A673 (cell line): ENCODE results near the gene HBD. TPM values are rescaled to one million over a fixed set of nuclear protein-coding genes. Genes with fewer than 3 reads are reported as not detected.

Experiments
- BruUV-seq: library from RNA; stranded (reverse); fragments of 400-500 nt; replicated peaks from 2 replicates; lab custom pipeline; 2021; lab: Mats Ljungman, UMichigan
- CTCF ChIA-PET: fragments of 300-600 bp; sonication (Branson Sonifier 250); formaldehyde crosslinking; loops from one replicate; lab custom pipeline; 2022; ENCODE audit warnings: antibody characterized with exemption; lab: Charles Lee
- POLR2A ChIA-PET: fragments of 300-600 bp; sonication (Branson Sonifier 250); formaldehyde crosslinking; loops from one replicate; lab custom pipeline; 2022; ENCODE audit warnings: antibody characterized with exemption; ENCODE audit not compliant: low non-redundant PET; lab: Charles Lee
- DNase-seq: peaks from one replicate; pipeline ENCODE4 v3.0.0-alpha.2; 2015; ENCODE audit warnings: low spot score
- H3K27ac ChIP-seq: fragments of 200-600 bp; sonication (generic); 2 replicates; pipeline ENCODE4 v1.5.1; 2016; ENCODE audit warnings: mixed run types, low read depth, mild to moderate bottlenecking, mixed read lengths, antibody characterized with exemption, low read length; ENCODE audit not compliant: poor library complexity, severe bottlenecking
- H3K27me3 ChIP-seq: fragments of 200-600 bp; sonication (generic); replicated peaks from 2 replicates; pipeline ENCODE4 v1.6.1; 2017; ENCODE audit warnings: mixed run types, low read depth, mild to moderate bottlenecking, mixed read lengths, antibody characterized with exemption, low read length; ENCODE audit not compliant: insufficient read depth, poor library complexity
- H3K36me3 ChIP-seq: fragments of 200-600 bp; sonication (generic); 2 replicates; pipeline ENCODE4 v1.6.1; 2016; ENCODE audit warnings: mixed run types, mild to moderate bottlenecking, mixed read lengths, antibody characterized with exemption, low read length; ENCODE audit not compliant: insufficient read depth, poor library complexity, severe bottlenecking
- H3K4me1 ChIP-seq: fragments of 200-600 bp; sonication (generic); 2 replicates; pipeline ENCODE4 v1.6.1; 2017; ENCODE audit warnings: mixed run types, mild to moderate bottlenecking, mixed read lengths, antibody characterized with exemption, low read length; ENCODE audit not compliant: insufficient read depth, poor library complexity, severe bottlenecking
- H3K4me3 ChIP-seq: fragments of 200-600 bp; sonication (generic); 2 replicates; pipeline ENCODE4 v1.5.1; 2016; ENCODE audit warnings: low read depth, mixed run types, mild to moderate bottlenecking, mixed read lengths, low read length; ENCODE audit not compliant: poor library complexity, severe bottlenecking
- H3K9me3 ChIP-seq: fragments of 200-600 bp; sonication (generic); 2 replicates; pipeline ENCODE4 v1.6.1; 2016; ENCODE audit warnings: mixed run types, low read depth, mild to moderate bottlenecking, mixed read lengths, antibody characterized with exemption, low read length; ENCODE audit not compliant: poor library complexity, severe bottlenecking
- EZH2 ChIP-seq: fragments of 200-600 bp; sonication (generic); IDR thresholded peaks from 2 replicates; pipeline ENCODE4 v1.6.1; 2017; ENCODE audit warnings: borderline replicate concordance, low read depth, mild to moderate bottlenecking, mixed read lengths, antibody characterized with exemption, low read length; ENCODE audit not compliant: poor library complexity, severe bottlenecking
- intact Hi-C: fragments of 100-400 bp; cut with micrococcal nuclease; formaldehyde crosslinking; loops from one replicate; pipeline ENCODE4 v1.10.0; 2022; ENCODE audit not compliant: unreplicated experiment
- total RNA-seq: library from RNA; stranded (reverse); gene quantifications from 2 replicates; pipeline ENCODE4 v1.2.3, GENCODE V29; 2021
- TF ChIP-seq, protein P1 (sequence below): fragments of 300-800, 200-600 bp; sonication (generic); conservative IDR thresholded peaks from 2 replicates; pipeline ENCODE4 v1.5.1; 2017; ENCODE audit warnings: low read depth, mild to moderate bottlenecking, antibody characterized with exemption, low read length, moderate library complexity, mixed read lengths

HBD gene
- total RNA-seq, 1 experiment from 2014 or later: not detected

DNA sequence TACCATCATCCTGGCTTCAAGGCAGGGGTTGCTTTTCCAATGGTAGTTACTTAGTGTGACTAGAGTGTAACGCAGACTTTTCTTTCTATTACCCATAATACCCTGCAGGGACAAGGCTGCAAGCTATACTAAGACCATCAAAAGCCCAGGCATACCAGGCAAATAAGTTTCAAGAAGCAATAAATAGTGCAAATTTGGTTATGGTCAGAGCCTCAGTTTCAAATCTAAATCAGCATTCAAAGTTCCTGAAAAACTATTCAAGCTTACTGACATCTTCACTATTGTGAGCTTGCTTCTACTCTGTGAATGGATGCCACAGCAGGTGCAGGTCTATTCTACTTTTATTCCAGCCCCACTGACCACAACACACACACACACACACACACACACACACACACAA lies 4.9 kb downstream of the HBD start:
- BruUV-seq: no TSS peak
- no peak overlapping the region for H3K27ac ChIP-seq
- H3K4me1 ChIP-seq: no peaks in the 10 kb centered on the region
- no peak overlapping the region for H3K4me3 ChIP-seq
- DNase-seq: no peak
- H3K36me3 ChIP-seq: no peaks in the 10 kb centered on the region
- ChIA-PET CTCF (no interaction called here), POLR2A (no interaction called here)
- no peaks in the 10 kb centered on the region for H3K9me3 ChIP-seq
- intact Hi-C loops: no loop called here
- TF ChIP-seq EZH2: no peak
- H3K27me3 ChIP-seq: no peaks in the 10 kb centered on the region

DNA sequence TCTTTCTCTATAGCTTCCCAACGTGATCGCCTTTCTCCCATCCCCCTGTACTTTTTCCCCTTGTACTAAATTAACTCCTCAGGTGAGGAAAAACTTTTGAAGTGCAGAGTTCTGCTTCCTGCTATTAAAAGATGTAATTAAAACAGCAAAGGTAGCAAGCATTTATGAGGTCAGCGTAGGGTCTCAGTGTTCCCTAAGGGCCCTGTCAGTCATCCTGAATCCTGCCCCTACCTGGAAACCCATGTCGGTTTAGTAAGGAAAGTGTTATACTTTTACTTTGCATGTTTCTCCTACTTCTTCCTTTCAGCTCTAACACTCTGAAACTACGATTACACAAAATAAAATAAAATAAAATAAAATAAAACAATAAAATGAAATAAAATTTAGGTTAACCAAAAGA lies 6.2 kb downstream of the HBD start:
- ChIA-PET POLR2A (no interaction called here), CTCF (no interaction called here)
- intact Hi-C loops: no loop called here
- DNase-seq: no peak
- Histone ChIP-seq H3K4me1 (no peaks in the 10 kb centered on the region), H3K4me3 (no peak overlapping the region), H3K27me3 (no peaks in the 10 kb centered on the region), H3K9me3 (no peaks in the 10 kb centered on the region), H3K27ac (no peak overlapping the region), H3K36me3 (no peaks in the 10 kb centered on the region)
- TF ChIP-seq, protein P1, sequence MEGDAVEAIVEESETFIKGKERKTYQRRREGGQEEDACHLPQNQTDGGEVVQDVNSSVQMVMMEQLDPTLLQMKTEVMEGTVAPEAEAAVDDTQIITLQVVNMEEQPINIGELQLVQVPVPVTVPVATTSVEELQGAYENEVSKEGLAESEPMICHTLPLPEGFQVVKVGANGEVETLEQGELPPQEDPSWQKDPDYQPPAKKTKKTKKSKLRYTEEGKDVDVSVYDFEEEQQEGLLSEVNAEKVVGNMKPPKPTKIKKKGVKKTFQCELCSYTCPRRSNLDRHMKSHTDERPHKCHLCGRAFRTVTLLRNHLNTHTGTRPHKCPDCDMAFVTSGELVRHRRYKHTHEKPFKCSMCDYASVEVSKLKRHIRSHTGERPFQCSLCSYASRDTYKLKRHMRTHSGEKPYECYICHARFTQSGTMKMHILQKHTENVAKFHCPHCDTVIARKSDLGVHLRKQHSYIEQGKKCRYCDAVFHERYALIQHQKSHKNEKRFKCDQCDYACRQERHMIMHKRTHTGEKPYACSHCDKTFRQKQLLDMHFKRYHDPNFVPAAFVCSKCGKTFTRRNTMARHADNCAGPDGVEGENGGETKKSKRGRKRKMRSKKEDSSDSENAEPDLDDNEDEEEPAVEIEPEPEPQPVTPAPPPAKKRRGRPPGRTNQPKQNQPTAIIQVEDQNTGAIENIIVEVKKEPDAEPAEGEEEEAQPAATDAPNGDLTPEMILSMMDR: no peak
- no peak for TF ChIP-seq EZH2
- no TSS peak for BruUV-seq

DNA sequence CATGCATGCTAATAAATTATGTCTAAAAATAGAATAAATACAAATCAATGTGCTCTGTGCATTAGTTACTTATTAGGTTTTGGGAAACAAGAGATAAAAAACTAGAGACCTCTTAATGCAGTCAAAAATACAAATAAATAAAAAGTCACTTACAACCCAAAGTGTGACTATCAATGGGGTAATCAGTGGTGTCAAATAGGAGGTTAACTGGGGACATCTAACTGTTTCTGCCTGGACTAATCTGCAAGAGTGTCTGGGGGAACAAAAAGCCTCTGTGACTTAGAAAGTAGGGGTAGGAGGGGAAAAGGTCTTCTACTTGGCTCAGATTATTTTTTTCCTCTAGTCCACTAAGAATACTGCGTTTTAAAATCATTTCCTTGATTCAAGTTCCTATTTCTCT lies 6.6 kb downstream of the HBD start:
- Histone ChIP-seq H3K9me3 (no peaks in the 10 kb centered on the region), H3K4me1 (no peaks in the 10 kb centered on the region), H3K27ac (no peak overlapping the region), H3K36me3 (no peaks in the 10 kb centered on the region), H3K4me3 (no peak overlapping the region), H3K27me3 (no peaks in the 10 kb centered on the region)
- CTCF ChIA-PET: no interaction called here
- no peak for DNase-seq
- TF ChIP-seq EZH2: no peak
- TF ChIP-seq, protein P1: no peak
- intact Hi-C loops: no loop called here
- no TSS peak for BruUV-seq
- POLR2A ChIA-PET: no interaction called here

DNA sequence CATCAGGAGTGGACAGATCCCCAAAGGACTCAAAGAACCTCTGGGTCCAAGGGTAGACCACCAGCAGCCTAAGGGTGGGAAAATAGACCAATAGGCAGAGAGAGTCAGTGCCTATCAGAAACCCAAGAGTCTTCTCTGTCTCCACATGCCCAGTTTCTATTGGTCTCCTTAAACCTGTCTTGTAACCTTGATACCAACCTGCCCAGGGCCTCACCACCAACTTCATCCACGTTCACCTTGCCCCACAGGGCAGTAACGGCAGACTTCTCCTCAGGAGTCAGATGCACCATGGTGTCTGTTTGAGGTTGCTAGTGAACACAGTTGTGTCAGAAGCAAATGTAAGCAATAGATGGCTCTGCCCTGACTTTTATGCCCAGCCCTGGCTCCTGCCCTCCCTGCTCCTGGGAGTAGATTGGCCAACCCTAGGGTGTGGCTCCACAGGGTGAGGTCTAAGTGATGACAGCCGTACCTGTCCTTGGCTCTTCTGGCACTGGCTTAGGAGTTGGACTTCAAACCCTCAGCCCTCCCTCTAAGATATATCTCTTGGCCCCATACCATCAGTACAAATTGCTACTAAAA lies 7.5 kb downstream of the HBD start, which contains the start of gene HBB:
HBB (minus strand) TSS at position 340 of the 579 bp plus-strand sequence; CDS start at position 290, 50 bp downstream.
- Histone ChIP-seq H3K9me3 (no peaks in the 10 kb centered on the region), H3K4me3 (no peak within 1 kb of the TSS), H3K27ac (no peak within 1 kb of the TSS), H3K4me1 (no peaks in the 10 kb centered on the region), H3K27me3 (no peaks in the 10 kb centered on the region), H3K36me3 (no peaks in the 10 kb centered on the region)
- ChIA-PET POLR2A (no interaction called here), CTCF (interaction anchor here (0.7 kb wide), 1 partner anchor 404 kb away, joined by 3 read pairs; no protein-coding TSS in a partner anchor)
- no peak for TF ChIP-seq EZH2
- TF ChIP-seq, protein P1: no peak
- BruUV-seq: no TSS peak
- intact Hi-C loops: no loop called here
- DNase-seq: no peak
